ENCODE data around the gene MGAT1.
A peak's percentile ranks its signal among the peaks of the same experiment; 100 is the strongest.
"Not testable (repeated sequence)": the region's sequence is repeated elsewhere in the genome, so short reads cannot be mapped to it uniquely, and the experiment has no call there.

MGAT1 gene

DNA sequence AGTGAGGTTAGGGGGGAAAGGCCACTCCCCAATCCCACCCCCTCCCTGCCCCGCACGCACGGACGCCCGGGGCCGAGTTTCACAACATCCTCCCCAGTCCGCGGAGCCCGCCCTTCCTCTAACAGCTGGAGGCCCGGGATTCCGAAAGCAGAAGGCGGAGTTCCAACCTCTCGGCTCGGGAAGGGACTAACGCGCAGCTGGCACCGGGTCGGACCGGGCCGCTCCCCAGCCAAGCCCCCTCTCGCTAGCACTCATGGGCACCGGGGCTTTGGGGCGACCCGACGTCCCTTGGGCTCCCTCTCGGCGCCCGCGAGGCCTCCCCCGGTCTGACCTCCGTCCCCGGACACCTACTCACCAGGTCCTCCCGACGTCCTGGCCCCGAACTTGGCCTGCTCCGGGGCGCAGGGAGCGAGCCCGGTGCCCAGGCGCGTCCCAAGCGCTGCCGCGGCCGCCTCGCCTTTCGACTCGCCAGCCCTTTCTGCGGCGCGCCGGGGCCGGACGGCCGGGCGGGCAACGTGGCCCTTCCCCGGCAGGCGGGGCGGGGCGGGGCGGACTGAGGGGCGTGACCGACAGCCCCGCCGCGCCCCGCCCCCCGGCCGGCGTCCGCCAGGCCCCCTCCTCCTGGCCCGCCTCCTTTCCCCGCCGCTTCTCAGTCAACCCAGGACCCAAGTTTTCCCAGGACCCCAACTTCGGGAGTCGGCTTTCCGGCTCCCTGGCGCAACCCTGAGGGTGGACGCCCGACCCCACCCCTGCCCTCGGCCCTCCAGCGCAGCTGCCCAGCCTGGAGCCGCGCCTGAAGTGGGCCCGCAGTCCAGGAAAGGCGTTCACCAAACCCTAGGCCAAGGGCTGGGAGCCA is at the start of gene MGAT1:
Gene MGAT1, minus strand, starts transcription at position 482 of the 856 bp plus-strand sequence. CDS start 9,835 bp downstream, outside the sequence.
- DNase-seq (ENCODE audit: low read depth), result peak; percentile 72

DNA sequence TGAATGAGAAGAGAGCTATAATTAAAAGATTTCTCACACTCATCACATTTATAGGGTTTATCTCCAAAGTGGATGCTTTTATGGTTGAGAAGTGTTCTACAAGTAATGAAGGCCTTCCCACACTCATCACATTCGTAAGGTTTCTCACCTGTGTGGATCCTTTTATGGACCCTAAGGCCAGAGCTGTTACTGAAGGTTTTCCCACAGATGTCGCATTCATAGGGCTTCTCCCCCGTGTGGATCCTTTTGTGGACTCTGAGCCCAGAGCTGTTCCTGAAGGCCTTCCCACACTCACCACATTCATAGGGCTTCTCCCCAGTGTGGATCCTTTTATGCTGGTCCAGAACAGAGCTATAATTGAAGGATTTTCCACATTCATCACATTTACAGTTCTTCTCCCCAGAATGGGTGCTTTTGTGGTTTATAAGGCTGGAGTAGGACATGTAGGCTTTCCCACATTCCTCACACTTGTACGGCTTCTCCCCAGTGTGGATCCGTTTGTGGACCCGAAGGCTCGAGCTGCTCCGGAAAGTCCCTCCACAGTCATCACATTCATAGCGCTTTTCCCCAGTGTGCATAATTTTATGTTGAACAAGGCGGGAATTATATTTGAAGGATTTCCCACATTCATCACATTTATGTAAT is 48.0 kb upstream of the MGAT1 start:
- no peak for DNase-seq (ENCODE audit: low read depth)

DNA sequence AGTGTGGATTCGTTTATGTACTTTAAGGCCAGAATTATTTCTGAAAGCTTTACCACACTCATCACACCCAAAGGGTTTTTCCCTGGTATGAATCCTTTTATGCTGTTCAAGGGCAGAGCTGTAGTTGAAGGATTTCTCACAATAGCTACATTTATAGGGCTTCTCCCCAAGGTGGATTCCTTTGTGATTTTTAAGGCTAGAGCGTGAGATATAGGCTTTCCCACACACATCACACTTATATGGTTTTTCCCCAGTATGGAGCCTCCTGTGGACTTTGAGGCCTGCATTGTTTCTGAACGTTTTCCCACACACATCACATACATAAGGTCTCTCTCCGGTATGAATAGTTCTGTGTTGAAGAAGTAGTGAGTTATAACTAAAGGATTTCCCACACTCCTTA is 47.2 kb upstream of the MGAT1 start:
- DNase-seq (ENCODE audit: low read depth), result no peak

DNA sequence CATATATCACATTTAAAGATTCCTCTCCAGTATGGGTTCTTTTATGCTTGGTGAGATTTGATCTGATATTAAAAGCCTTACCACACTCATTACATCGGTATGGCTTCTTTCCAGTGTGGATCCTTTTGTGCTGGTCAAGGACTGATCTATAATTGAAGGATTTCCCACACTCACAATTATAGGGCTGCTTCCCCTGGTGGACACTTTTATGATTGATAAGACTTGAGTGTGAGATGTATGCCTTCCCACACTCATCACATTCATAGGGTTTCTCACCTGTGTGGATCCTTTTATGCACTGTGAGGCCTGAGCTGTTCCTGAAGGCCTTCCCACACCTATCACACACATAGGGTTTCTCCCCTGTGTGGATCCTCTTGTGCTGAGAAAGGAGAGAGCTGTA is 46.3 kb upstream of the MGAT1 start:
- no peak for DNase-seq (ENCODE audit: low read depth)

DNA sequence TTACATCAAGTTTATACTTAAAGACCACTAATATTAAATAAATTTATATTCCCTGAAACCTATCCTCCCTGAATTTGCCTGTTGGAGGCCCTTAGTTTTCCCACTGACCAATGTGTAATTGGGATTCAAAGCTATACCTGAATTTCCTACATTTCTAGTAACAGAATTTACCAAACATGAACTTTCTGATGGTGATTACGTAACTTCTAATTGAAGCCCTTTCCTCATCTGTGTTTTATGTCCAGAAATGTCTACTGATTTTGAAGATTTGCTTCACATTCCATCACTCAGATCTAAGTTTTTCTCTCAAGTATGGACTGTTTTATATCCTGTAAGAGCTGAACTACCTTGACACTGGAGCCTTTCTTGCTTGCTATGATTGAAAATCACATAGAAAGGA is 45.7 kb upstream of the MGAT1 start:
- no peak for DNase-seq (ENCODE audit: low read depth)

DNA sequence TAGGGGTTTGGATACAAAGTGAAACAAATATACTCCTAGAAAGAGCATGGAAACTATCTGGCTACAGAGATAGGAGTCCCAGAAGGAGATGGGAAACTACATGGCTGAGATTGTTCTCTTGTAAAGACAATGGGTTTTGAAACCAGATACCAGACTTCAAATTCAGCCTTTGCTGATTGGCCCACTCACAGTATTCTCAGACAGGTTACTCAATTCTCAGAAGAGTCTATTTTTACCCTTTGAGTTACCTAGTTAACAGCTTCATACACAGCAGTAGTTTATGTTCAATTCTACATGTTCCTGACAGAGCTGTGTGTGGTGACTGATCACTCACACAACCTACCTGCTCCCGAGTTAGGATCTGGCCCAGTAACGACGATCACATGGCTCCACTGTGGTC is 44.4 kb upstream of the MGAT1 start:
- DNase-seq (ENCODE audit: low read depth), result no peak

DNA sequence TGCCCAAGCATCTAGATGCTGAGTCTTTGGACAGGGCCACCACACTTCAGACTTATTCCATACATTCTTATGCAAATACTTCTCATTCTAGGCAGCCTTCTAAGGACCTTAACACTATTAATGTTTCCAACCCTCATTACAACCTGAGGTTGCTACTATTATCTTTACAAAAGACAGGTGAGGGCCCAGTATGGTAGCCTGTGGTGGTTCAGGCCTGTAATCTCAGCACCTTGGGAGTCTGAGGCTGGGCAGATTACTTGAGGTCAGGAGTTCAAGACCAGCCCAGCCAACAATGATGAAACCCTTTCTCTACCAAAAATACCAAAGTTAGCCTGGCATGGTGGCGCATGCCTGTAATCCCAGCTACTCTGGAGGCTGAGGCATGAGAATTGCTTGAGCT is 42.3 kb upstream of the MGAT1 start:
- DNase-seq (ENCODE audit: low read depth), result no peak

DNA sequence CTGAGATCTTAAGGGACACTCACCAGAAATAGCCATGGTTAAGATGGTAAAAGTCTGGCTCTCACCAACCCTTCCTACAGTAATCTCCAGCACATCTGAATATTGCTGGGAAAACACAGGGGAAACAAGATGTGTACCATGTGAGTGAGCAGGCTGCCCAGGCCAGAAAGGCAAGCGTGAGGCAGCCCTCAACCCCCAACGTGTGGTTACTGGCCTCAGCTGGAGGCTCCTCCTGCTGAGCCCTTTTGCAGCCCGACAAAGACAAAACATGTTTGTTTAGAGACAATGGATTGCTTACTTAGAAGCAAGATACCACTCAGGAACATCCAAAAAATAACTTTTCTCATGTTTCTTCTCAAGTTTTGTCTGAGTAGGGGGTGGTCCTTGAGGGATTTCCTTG is 41.8 kb upstream of the MGAT1 start:
- no peak for DNase-seq (ENCODE audit: low read depth)

DNA sequence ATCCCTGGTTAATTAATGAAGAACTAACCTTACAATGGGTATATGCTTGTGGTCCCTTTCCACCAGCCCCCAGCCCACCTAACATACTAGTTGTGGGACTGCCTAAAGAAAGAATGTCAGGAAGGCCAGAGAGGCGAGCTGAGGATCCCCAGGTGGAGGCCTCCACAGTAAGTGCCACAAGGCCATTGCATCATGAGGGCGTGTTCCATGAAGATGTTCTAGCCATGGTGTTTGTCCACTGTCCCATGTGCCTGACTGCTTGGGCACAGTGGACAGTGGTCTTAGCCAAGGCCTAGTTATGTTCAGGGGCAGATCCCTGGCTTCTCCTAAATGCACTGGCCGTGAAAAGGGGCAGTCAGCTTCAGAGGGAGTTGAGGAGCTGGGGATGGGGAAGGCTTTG is 37.3 kb upstream of the MGAT1 start:
- DNase-seq (ENCODE audit: low read depth), result no peak

DNA sequence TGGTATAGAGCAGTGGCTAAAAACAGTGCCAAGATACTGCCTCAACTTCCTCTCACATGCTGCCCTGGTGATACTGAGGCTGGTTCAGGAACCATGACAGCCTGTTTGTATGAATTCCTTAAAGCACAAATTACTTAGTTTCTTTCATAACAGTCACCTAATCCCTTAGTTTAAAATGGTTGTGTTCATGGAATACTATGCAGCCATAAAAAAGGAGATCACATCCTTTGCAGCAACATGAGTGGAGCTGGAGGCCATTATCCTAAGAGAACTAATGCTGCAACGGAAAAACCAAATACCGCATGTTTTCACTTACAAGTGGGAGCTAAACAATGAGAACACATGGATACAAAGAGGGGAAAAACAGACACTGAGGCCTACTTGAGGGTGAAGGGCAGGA is 36.6 kb upstream of the MGAT1 start:
- DNase-seq (ENCODE audit: low read depth), result no peak

DNA sequence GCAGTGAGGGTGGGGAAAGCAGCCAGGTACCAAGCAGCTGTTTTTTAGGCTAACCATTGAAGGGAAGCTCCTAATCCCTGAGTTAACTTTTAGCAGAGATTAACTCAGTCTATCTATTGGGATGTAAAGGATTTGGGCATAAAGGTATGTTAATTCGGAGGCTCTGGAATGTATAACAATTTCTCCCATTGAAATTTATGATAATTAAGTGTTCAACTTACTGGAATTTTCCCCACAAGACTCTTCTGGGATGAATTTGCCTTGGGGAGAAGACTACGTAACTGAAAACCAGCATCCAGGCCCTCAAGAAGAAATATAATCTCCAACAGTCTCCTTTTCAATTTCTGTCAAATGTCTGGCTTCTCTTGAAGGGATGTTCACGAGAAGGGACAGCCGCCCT is 34.9 kb upstream of the MGAT1 start:
- DNase-seq (ENCODE audit: low read depth), result no peak

DNA sequence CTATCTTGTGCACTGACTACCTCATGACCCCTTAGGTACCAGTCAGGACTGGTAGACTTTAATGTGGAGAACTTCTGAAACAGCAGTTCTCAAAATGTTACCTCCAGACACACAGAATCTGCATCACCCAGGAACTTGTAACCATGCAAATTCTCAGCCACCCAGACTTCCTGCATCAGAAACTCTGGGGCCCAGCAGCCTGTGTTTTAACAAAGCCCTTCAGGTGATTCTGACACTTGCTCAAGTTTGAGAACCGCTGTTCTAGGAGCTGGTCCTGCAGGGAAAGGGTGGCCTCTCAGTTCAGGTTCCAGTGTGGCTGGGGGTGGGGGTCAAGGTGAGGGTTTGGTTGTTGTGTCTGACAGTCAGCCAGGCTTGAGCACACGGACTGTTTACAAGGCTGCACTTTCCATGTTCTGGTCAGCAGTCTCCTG is 30.0 kb upstream of the MGAT1 start:
- DNase-seq (ENCODE audit: low read depth), result no peak

DNA sequence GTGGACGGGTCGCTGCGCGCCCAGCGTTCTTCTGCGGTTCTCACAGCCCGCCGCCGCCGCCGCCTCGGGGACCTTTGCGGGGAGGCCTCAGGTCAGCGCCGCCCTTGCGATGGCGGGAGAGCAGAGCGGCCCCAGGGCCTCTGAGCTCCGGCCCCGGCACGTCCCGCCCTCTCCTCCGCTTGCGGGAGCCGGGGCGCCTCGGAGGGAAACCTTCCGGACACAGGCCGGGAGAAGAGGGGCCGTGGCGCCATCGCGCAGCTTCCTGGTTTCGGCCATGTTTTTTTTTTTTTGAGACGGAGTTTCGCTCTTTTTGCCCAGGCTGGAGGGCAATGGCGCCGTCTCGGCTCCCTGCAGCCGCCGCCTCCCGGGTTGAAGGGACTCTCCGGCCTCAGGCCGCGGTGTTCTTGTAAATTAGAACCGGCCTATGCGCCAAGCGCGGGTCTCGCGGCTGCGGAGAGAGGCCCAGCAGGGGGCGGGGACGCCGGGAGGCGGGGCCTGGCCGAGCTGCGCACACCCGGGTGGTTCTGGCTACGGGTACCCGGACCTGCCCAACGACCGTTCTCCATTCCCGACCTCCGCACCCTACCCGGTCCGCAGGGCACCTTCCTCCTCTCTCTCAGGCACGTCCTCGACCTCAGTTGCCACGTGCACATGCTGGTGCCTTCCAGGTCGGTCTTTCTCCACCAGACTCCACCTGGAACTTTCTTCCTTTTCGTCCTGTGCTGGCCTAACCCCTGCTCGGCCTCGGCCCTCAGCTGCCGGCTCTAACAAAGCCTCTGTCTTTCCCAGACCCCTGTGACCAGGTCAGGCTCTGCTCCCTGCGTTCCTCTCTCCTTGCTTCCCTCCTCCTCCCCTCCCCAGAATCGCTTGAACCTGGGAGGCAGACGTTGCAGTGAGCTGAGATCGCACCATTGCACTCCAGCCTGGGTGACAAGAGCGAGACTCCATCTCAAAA is 28.8 kb upstream of the MGAT1 start:
- peak; percentile 71 for DNase-seq (ENCODE audit: low read depth)

DNA sequence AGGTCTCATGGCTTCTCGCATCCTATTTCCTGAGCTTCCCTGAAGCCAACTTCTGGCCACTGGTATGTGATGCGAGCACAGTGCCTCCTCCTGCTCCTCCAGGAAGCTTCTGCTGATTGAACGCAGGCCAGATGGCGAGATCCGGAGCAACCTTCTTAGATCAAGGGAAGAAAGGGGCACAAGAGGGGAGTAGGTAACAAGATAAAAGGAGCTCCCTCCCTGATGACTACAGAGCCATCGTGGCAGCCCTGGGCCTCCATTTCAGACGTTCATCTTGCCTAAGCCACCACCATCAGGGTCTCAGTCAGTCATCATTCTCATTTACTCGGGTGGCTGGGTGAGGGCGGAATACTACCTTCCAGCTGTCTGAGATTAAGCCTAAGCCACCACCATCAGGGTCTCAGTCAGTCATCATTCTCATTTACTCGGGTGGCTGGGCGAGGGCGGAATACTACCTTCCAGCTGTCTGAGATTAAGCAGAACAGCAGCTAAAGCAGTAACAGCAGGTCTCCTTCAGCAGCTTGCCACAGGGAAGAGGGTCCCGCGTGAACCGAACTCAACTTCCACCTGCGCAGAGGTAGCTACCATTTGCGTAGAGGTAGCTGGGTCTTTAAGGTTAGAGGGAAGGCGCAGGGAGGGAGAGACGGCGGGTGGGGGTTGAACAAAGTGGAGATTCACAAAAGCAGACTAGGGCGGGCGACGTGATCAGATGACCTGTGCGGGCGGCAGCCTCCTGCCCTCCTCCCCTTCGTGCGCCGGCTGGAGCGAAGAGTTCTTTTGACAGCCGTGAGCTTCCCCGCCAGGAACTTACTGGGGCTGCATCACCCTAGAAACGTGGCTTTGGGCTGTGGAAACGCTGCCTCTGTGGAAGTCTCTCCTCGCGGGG is 27.9 kb upstream of the MGAT1 start:
- DNase-seq (ENCODE audit: low read depth), result peak; percentile 61

DNA sequence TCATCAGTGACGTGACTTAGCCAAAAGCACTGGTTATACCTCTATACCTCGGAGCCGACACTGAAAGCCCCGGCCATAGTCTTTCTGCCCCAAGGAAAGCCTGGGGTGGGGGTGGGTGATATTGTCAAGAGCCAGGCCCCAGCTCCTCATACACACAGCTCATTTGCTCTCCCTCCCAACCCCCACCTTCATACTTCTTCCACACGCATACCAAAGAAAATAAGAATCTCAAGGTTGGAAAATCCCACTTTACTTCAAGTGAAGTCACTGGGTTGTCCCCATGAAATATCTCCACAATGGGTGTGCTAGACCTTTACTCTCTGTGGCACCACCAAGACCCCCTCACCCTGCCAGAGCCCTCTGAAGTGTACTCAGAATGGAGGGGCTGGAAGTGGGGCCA is 27.1 kb upstream of the MGAT1 start:
- no peak for DNase-seq (ENCODE audit: low read depth)

DNA sequence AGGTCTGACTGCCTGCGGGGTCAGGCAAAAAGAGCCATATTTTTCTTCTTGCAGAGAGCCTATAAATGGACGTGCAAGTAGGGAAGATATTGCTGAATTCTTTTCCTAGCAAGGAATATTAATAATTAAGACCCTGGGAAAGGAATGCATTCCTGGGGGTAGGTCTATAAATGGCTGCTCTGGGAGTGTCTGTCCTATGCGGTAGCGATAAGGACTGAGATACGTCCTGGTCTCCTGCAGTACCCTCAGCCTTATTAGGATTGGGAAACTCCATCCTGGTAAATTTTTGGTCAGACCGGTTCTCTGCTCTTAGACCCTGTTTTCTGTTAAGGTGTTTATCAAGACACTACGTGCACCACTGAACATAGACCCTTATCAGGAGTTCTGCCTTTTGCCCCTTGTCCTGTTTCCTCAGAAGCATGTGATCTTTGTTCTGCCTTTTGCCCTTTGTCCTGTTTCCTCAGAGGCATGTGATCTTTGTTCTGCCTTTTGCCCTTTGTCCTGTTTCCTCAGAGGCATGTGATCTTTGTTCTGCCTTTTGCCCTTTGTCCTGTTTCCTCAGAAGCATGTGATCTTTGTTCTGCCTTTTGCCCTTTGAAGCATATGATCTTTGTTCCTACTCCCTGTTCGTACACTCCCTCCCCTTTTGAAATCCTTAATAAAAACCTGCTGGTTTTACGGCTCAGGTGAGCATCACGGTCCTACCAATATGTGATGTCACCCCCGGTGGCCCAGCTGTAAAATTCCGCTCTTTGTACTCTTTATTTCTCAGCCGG is 26.3 kb upstream of the MGAT1 start:
- not testable (repeated sequence) for DNase-seq (ENCODE audit: low read depth)

DNA sequence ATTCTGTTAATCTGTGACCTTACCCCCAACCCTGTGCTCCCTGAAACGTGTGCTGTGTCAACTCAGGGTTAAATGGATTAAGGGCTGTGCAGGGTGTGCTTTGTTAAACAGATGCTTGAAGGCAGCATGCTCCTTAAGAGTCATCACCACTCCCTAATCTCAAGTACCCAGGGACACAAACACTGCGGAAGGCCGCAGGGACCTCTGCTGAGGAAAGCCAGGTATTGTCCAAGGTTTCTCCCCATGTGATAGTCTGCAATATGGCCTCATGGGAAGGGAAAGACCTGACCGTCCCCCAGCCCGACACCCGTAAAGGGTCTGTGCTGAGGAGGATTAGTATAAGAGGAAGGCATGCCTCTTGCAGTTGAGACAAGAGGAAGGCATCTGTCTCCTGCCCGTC is 24.8 kb upstream of the MGAT1 start:
- DNase-seq (ENCODE audit: low read depth), result not testable (repeated sequence)

DNA sequence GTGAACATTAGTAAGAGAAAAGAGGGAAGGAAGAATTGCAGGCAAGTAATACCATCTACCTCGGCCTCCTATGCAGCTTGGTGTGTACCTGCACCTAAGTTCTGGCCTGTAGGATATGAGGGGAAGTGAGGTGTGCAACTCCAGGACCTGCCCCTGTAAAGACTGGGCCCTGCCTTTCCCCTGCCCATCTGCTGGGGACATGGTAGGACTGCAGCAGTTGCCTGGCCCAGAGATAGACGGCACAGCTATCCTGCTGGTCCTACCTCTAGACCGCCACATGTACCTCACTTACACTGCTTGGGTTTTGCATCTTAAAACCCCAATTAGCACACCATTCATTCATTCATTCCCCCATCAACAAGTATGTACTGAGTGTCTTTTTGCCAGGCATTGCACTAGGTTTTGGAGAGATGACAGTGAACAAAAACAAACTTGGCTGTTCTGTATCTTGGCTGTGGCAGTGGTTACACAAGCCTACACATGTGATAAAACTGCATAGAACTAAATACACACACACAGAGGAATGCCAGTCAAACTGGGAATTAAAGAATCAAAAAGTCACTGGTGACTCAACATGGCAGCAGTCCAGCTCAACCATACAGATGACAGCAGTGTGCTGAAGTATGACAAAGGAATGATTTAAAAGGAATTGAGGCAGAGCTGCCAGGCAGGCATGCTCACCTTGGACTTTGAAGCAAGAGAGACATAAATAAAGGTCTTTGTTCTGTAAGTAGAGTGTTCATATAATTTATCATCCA is 23.3 kb upstream of the MGAT1 start:
- DNase-seq (ENCODE audit: low read depth), result no peak

DNA sequence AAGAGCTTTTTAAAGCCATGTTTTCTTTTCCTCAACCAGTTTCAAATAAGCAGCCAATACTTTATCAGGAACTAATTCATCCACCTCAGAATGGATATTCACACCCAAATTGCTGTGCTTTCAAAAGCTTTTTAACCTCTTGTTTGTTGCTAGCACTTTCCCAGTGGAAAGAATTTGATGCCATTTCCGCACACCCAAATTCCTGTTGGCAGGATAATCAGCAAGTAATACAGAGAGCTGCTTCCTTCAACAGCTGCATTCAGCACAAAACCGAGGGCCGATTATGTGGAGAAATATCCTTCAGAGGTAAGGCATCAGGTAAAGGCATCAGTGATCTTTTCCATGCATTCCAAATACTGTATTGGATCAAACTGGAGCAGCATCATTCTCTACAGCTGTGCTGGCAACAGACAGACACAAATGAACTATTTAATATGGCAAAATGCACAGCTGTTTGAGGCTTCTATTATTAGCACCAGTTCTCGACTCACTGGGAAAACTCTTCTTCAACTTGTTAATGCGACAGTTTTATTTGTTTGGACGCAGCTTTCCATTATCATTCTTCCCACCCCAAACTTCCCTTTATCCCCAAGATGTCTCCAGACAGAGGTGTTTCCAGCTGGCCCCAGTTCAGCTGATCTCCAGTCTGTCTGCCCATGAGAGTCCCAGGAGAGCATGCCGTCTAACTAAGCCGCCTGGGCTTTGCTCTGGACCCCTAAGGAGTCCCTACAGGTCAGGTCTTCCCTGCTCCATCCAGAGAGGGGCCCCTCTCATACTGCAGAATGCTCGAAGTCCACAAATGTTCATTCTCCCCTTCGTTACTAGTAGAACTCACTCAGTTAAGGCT is 22.2 kb upstream of the MGAT1 start:
- DNase-seq (ENCODE audit: low read depth), result no peak
